IMR-90 (cell line): Measurements from ENCODE around the gene IKBKE. TPM values are rescaled to one million over a fixed set of nuclear protein-coding genes. Genes with fewer than 3 reads are reported as not detected.

Source experiments
- ATAC-seq: fragments of 200-7000 bp; cut with Tn5 transposase; 2 replicates; pipeline ENCODE4 v1.9.1; 2020; ENCODE audit warnings: low read depth, mild to moderate bottlenecking, moderate library complexity
- BruUV-seq: library from RNA; stranded (reverse); fragments of 400-500 nt; replicated peaks from 2 replicates; lab custom pipeline; 2021; lab: Mats Ljungman, UMichigan
- CTCF ChIA-PET: fragments of 300-600 bp; formaldehyde crosslinking; extraction: SDS; loops from one replicate; lab custom pipeline; 2021; ENCODE audit warnings: antibody characterized with exemption; lab: Yijun Ruan, JAX
- POLR2A ChIA-PET: fragments of 300-600 bp; sonication (Branson Sonifier 250); formaldehyde crosslinking; loops from one replicate; lab custom pipeline; 2022; ENCODE audit warnings: antibody characterized with exemption; ENCODE audit not compliant: unreplicated experiment; lab: Charles Lee
- DNase-seq: peaks from one replicate; pipeline ENCODE4 v3.0.0; 2013
- H2AFZ ChIP-seq: replicated peaks from 2 replicates; pipeline ENCODE3; 2013; ENCODE audit warnings: low read length, mild to moderate bottlenecking; ENCODE audit not compliant: poor library complexity
- H2AK5ac ChIP-seq: 2 replicates; pipeline ENCODE4 v1.6.1; 2013; ENCODE audit warnings: low read depth, low read length, inconsistent platforms
- H2AK9ac ChIP-seq: replicated peaks from 2 replicates; pipeline ENCODE3; 2013; ENCODE audit warnings: mild to moderate bottlenecking, low read depth, low read length, moderate library complexity; ENCODE audit not compliant: poor library complexity
- H2BK120ac ChIP-seq: 2 replicates; pipeline ENCODE4 v1.6.1; 2013; ENCODE audit warnings: low read depth, low read length, inconsistent platforms
- H2BK15ac ChIP-seq: 3 replicates; pipeline ENCODE4 v1.6.1; 2013; ENCODE audit warnings: low read depth, low read length, inconsistent platforms
- H2BK20ac ChIP-seq: 2 replicates; pipeline ENCODE4 v1.6.1; 2013; ENCODE audit warnings: low read depth, mild to moderate bottlenecking, inconsistent platforms, low read length, moderate library complexity
- H2BK5ac ChIP-seq: 2 replicates; pipeline ENCODE4 v1.6.1; 2013; ENCODE audit warnings: mild to moderate bottlenecking, low read depth, low read length, inconsistent platforms; ENCODE audit not compliant: poor library complexity, severe bottlenecking
- H3K14ac ChIP-seq: replicated peaks from 2 replicates; pipeline ENCODE4 v1.6.1; 2013; ENCODE audit warnings: low read depth, low read length, inconsistent platforms
- H3K18ac ChIP-seq: 2 replicates; pipeline ENCODE4 v1.6.1; 2013; ENCODE audit warnings: low read depth, low read length, control low read depth
- H3K23ac ChIP-seq: 2 replicates; pipeline ENCODE4 v1.6.1; 2013; ENCODE audit warnings: low read depth, low read length, inconsistent platforms
- H3K27ac ChIP-seq: 2 replicates; pipeline ENCODE4 v1.5.1; 2013; ENCODE audit warnings: mild to moderate bottlenecking, control low read depth, low read length; ENCODE audit not compliant: insufficient read depth
- H3K27me3 ChIP-seq: 2 replicates; pipeline ENCODE4 v1.6.1; 2013; ENCODE audit warnings: low read length; ENCODE audit not compliant: control insufficient read depth, insufficient read depth
- H3K36me3 ChIP-seq: 2 replicates; pipeline ENCODE4 v1.6.1; 2013; ENCODE audit warnings: low read length, mixed read lengths; ENCODE audit not compliant: control insufficient read depth, insufficient read depth
- H3K4ac ChIP-seq: 2 replicates; pipeline ENCODE4 v1.6.1; 2013; ENCODE audit warnings: low read depth, low read length, inconsistent platforms
- H3K4me1 ChIP-seq: 2 replicates; pipeline ENCODE4 v1.6.1; 2013; ENCODE audit warnings: low read length, mixed read lengths; ENCODE audit not compliant: control insufficient read depth, insufficient read depth
- H3K4me2 ChIP-seq: 2 replicates; pipeline ENCODE4 v1.6.1; 2013; ENCODE audit warnings: low read depth, mild to moderate bottlenecking, control low read depth, low read length, moderate library complexity
- H3K4me3 ChIP-seq: 2 replicates; pipeline ENCODE4 v1.5.1; 2013; ENCODE audit warnings: low read depth, mild to moderate bottlenecking, control low read depth, low read length, moderate library complexity; ENCODE audit not compliant: insufficient read depth
- H3K56ac ChIP-seq: 2 replicates; pipeline ENCODE4 v1.6.1; 2013; ENCODE audit warnings: low read length, inconsistent platforms; ENCODE audit not compliant: insufficient read depth; ENCODE audit errors: extremely low read depth
- H3K79me1 ChIP-seq, 2 experiments: 2 replicates each; pipeline ENCODE4 v1.6.1; 2013; ENCODE audit warnings: low read length in 2 of 2, inconsistent platforms in 1 of 2, low read depth in 1 of 2
- H3K9ac ChIP-seq: 2 replicates; pipeline ENCODE4 v1.6.1; 2013; ENCODE audit warnings: low read depth, low read length, control low read depth
- H3K9me1 ChIP-seq: 2 replicates; pipeline ENCODE4 v1.6.1; 2013; ENCODE audit warnings: low read length, inconsistent platforms; ENCODE audit not compliant: insufficient read depth
- H3K9me3 ChIP-seq: 2 replicates; pipeline ENCODE4 v1.6.1; 2013; ENCODE audit warnings: low read length; ENCODE audit not compliant: control insufficient read depth, insufficient read depth
- H4K20me1 ChIP-seq: 2 replicates; pipeline ENCODE4 v1.6.1; 2013; ENCODE audit warnings: low read length, inconsistent platforms; ENCODE audit not compliant: insufficient read depth
- H4K5ac ChIP-seq: 2 replicates; pipeline ENCODE4 v1.6.1; 2013; ENCODE audit warnings: mild to moderate bottlenecking, low read depth, low read length, control low read depth
- H4K8ac ChIP-seq, 2 experiments: 2 replicates each; pipeline ENCODE4 v1.6.1; 2013; ENCODE audit warnings: low read depth in 2 of 2, low read length in 2 of 2, control low read depth in 1 of 2, inconsistent platforms in 1 of 2
- H4K91ac ChIP-seq: 2 replicates; pipeline ENCODE4 v1.6.1; 2013; ENCODE audit warnings: low read depth, low read length, inconsistent platforms; ENCODE audit not compliant: insufficient read depth
- CTCF ChIP-seq: conservative IDR thresholded peaks from 2 replicates; pipeline ENCODE4 v1.5.1; 2012; ENCODE audit warnings: mild to moderate bottlenecking, low read depth, low read length, improper control_type of control experiment
- ELK1 ChIP-seq: fragments of 150-350 bp; IDR thresholded peaks from 2 replicates; pipeline ENCODE4 v1.6.1; 2016; ENCODE audit warnings: low read depth, mild to moderate bottlenecking, low read length, moderate library complexity, borderline replicate concordance
- MAFK ChIP-seq: IDR thresholded peaks from 2 replicates; pipeline ENCODE4 v1.6.1; 2012; ENCODE audit warnings: low read depth, low read length, improper control_type of control experiment
- MAZ ChIP-seq: IDR thresholded peaks from 2 replicates; pipeline ENCODE4 v1.6.1; 2012; ENCODE audit warnings: low read depth, mild to moderate bottlenecking, low read length, improper control_type of control experiment, moderate library complexity, borderline replicate concordance
- MXI1 ChIP-seq: IDR thresholded peaks from 2 replicates; pipeline ENCODE4 v1.6.1; 2012; ENCODE audit warnings: low read depth, mild to moderate bottlenecking, low read length, moderate library complexity, borderline replicate concordance
- NFE2L2 ChIP-seq: fragments of 150-350 bp; IDR thresholded peaks from 2 replicates; pipeline ENCODE4 v1.6.1; 2016; ENCODE audit warnings: low read depth, mild to moderate bottlenecking, low read length
- POLR2A ChIP-seq: IDR thresholded peaks from 2 replicates; pipeline ENCODE4 v1.6.1; 2012; ENCODE audit warnings: mild to moderate bottlenecking, low read depth, low read length
- RAD21 ChIP-seq: IDR thresholded peaks from 2 replicates; pipeline ENCODE4 v1.6.1; 2012; ENCODE audit warnings: low read length, improper control_type of control experiment
- RFX5 ChIP-seq: IDR thresholded peaks from 2 replicates; pipeline ENCODE4 v1.8.0; 2012; ENCODE audit warnings: low read depth, mild to moderate bottlenecking, low read length, moderate library complexity
- SMC3 ChIP-seq: fragments of 150-350 bp; IDR thresholded peaks from 2 replicates; pipeline ENCODE4 v1.6.1; 2016; ENCODE audit warnings: low read depth, mild to moderate bottlenecking, antibody characterized with exemption, low read length, moderate library complexity
- WGBS, 2 experiments: methylation state at CpG; one replicate each; pipeline versions ENCODE4 v1.1.5 to v1.1.7; 2013; ENCODE audit warnings: missing lambda C conversion rate in 2 of 2; ENCODE audit not compliant: insufficient read length in 1 of 2; ENCODE audit errors: extremely low coverage in 2 of 2; 5-methylcytosine and 5-hydroxymethylcytosine counted together
- dilution Hi-C: fragments of 300-500 bp; cut with HindIII; formaldehyde crosslinking; loops from one replicate; pipeline ENCODE4 v1.14.3; 2018; ENCODE audit warnings: low sequenced_read_pairs; ENCODE audit not compliant: unreplicated experiment
- in situ Hi-C: fragments of 300-500 bp; cut with MboI; formaldehyde crosslinking; loops from 3 replicates; pipeline ENCODE4 v1.14.3; 2019; ENCODE audit warnings: low sequenced_read_pairs, inconsistent platforms, mixed read lengths
- intact Hi-C: fragments of 100-400 bp; cut with micrococcal nuclease; formaldehyde crosslinking; loops from 2 replicates; pipeline ENCODE4 v1.10.0; 2022
- polyA plus RNA-seq, 3 experiments: library from polyadenylated mRNA; depleted of rRNA; stranded (reverse); fragments of >200 nt; gene quantifications; 2 replicates each; pipeline ENCODE4 v1.2.3, GENCODE V29; 2012; ENCODE audit warnings: low replicate concordance in 1 of 3
- total RNA-seq: library from RNA; depleted of rRNA; stranded (reverse); fragments of >200 nt; gene quantifications from 2 replicates; pipeline ENCODE4 v1.2.3, GENCODE V29; 2012

IKBKE gene
- total and polyA plus RNA-seq, 2 of the 4 experiments (the other 2 are of a cell fraction), result 20.3 to 24.0 TPM

- POLR2A ChIA-PET, result no interaction called here
- Histone ChIP-seq H4K8ac (no peak overlapping the region), H3K4me1 (peaks cover 4% of the 10 kb centered on the region), H3K36me3 (peaks cover 39% of the 10 kb centered on the region), H3K9me3 (no peaks in the 10 kb centered on the region), H4K20me1 (no peaks in the 10 kb centered on the region; the same call in 1 of the 2 replicates), H2BK5ac (no peak overlapping the region), H3K4ac (no peak overlapping the region; the same call in 1 of the 2 replicates), H3K9ac (no peak overlapping the region), H2BK15ac (no peak overlapping the region), H3K4me2 (no peak overlapping the region), H3K14ac (no peak overlapping the region), H3K9me1 (no peaks in the 10 kb centered on the region), H4K5ac (no peak overlapping the region), H3K27me3 (no peaks in the 10 kb centered on the region), H2AK9ac (peak overlapping the region; percentile 85), H2AFZ (peak overlapping the region; percentile 71), H3K27ac (no peak overlapping the region), H2BK20ac (no peak overlapping the region), H3K4me3 (no peak overlapping the region), H3K23ac (no peak overlapping the region), H4K91ac (no peak overlapping the region), H3K18ac (no peak overlapping the region), H3K79me1 (no peaks in the 10 kb centered on the region), H3K56ac (no peak overlapping the region), H2BK120ac (no peak overlapping the region), H2AK5ac (peak overlapping the region; percentile 14; the same call in 1 of the 2 replicates)
- CTCF ChIA-PET, result interaction anchor here (0.6 to 2.7 kb wide), 15 partner anchors 10 to 492 kb away, joined by 3 to 15 read pairs (median 3); partner anchors contain the start of gene IKBKE
- dilution Hi-C loops, result no loop called here
- ATAC-seq, result peak; percentile 98
- in situ Hi-C loops, result loop anchor here (5.0 to 10.0 kb wide), 3 partner anchors 92 to 425 kb away; no protein-coding TSS in a partner anchor
- no TSS peak for BruUV-seq
- DNase-seq, result peak; percentile 69
- intact Hi-C loops, result loop anchor here (1.0 to 5.0 kb wide), 3 partner anchors 93 to 422 kb away; no protein-coding TSS in a partner anchor
- WGBS, 2 experiments, result 67% methylated on average over 10 of the region's 22 CpGs; no CpG with 5 or more reads in 1 of the 2 experiments
- TF ChIP-seq ELK1, result no peak
- TF ChIP-seq POLR2A, result peak; percentile 53; the same call in 1 of the 2 replicates
- TF ChIP-seq RAD21, result peak; percentile 99
- TF ChIP-seq RFX5, result no peak
- TF ChIP-seq SMC3, result peak; percentile 92
- TF ChIP-seq MXI1, result no peak
- peak; percentile 96 for TF ChIP-seq CTCF
- no peak for TF ChIP-seq NFE2L2
- peak; percentile 58; the same call in 1 of the 2 replicates for TF ChIP-seq MAZ
- no peak for TF ChIP-seq MAFK
Observed at GRCh38 chr1:206489980-206490770, 19.9 kb downstream of the IKBKE start.
